ENCODE measurements around the gene PTPRF.

Gene PTPRF

DNA sequence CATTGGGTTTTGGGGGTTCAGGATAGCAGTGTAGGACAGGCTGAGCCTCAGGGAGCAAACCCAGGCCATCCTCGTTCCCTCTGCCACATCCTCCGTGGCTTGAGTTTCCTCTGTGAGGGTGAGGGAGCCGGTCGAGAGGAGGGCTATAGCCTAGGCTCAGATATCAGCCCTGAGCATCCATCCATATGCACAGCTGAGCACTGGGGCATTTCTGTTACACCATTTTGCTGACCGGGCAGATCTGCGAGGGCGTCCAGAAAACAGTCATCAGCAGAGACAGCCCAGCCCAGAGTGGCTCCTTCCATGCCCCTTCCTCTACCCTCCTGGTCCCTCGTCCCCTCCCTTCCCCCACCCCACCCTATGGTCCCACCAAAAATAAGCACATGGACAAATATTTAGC, 53.5 kb downstream of the PTPRF start:
- TF ChIP-seq, protein P1, sequence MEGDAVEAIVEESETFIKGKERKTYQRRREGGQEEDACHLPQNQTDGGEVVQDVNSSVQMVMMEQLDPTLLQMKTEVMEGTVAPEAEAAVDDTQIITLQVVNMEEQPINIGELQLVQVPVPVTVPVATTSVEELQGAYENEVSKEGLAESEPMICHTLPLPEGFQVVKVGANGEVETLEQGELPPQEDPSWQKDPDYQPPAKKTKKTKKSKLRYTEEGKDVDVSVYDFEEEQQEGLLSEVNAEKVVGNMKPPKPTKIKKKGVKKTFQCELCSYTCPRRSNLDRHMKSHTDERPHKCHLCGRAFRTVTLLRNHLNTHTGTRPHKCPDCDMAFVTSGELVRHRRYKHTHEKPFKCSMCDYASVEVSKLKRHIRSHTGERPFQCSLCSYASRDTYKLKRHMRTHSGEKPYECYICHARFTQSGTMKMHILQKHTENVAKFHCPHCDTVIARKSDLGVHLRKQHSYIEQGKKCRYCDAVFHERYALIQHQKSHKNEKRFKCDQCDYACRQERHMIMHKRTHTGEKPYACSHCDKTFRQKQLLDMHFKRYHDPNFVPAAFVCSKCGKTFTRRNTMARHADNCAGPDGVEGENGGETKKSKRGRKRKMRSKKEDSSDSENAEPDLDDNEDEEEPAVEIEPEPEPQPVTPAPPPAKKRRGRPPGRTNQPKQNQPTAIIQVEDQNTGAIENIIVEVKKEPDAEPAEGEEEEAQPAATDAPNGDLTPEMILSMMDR (IDR thresholded peaks at IDR 0.05; ENCODE audit: low read depth, low read length, missing control alignments), result no peak
- H3K4me3 ChIP-seq (ENCODE audit: low read depth, low read length), result no peak overlapping the region
- DNase-seq (ENCODE audit: low read depth), result no peak

DNA sequence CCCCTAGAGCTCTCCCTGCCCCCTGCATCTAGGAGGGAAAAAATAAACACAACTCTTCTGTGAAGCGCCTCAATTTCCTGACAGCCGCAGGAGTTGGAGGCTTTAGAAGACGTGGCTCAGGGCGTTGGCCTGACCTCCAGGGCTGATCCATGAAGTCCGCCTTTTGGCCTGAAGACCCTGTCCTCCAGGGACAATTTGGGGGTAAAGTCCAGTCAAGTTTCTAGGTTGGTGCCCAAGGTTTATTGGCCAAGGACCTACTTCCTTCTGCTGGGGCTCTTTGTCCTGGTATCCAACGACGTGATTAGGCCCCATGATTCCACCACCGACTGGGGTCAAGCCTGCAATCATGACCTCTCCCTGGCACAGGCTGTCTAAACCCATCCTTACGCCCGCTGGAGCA, 54.9 kb downstream of the PTPRF start:
- DNase-seq (ENCODE audit: low read depth), result no peak
- TF ChIP-seq, protein P1 (IDR thresholded peaks at IDR 0.05; ENCODE audit: low read depth, low read length, missing control alignments), result no peak
- H3K4me3 ChIP-seq (ENCODE audit: low read depth, low read length), result no peak overlapping the region

DNA sequence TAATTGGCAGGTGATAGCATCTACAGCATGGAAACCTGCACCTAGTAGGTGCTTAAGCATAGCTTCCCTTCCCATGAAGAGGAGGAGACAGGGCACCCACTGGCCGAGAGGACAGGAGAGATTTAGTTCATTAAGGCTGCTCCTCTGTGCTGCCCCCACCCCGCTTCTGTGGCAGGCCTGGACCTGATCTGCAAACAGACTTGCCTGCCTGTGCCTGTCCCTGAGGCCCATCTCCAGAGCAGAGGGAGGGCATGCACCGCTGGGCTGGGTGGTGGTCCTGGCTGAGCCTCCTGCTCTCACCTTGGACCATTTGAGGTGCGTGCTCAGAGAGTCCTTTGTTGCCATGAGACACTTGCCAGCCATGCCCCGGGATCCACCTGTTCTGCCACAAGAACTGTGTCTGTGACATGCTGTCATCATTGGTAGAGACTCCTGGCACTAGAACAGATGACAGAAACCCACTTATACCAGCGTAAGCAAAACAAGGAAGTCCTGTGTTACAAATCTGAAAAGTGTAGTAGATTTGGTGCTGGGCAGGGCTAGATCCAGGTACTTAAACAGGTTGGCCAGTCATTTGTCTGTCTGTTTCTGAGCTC, 55.6 kb downstream of the PTPRF start:
- no peak overlapping the region for H3K4me3 ChIP-seq (ENCODE audit: low read depth, low read length)
- DNase-seq (ENCODE audit: low read depth), result no peak
- TF ChIP-seq, protein P1 (IDR thresholded peaks at IDR 0.05; ENCODE audit: low read depth, low read length, missing control alignments), result no peak

DNA sequence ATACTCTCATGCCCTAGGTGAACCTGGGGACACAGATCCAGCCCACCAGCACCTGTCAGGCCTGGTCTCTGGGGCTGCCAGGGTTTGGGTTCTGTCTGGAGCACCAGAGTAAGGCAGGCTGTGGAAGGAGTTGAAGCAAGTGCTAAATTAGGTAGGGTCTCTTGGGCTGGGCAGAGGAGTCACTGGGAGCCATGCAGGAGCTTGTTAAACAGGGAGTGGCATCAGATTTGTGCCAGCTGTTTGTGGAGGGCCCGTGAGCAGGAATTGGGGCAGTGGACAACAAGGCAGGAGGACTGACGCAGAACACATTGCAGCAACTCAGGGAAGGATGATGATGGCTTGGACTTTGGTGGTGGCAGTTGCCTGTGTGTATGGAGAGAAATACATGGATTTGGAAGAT, 56.3 kb downstream of the PTPRF start:
- no peak overlapping the region for H3K4me3 ChIP-seq (ENCODE audit: low read depth, low read length)
- TF ChIP-seq, protein P1 (IDR thresholded peaks at IDR 0.05; ENCODE audit: low read depth, low read length, missing control alignments), result no peak
- no peak for DNase-seq (ENCODE audit: low read depth)

DNA sequence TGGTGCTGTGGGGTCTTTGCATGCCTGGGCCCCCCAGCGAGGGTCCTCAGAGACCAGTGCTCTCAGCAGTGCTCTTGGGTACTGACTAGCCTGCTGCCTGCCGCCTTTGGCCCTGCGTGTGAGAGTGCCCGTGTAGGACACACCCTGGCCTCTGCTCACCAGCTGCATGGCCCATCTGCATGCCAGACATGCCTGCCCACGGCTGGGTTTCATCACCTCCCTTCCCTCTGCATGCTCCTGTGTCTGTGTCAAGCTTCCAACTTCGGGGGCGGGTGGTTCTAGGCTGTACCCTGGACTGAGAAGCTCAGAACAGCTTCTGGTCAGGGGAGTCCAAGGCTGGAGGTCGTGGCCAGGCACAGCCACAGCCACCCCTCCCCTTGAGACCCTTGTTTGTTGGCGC, 56.9 kb downstream of the PTPRF start:
- DNase-seq (ENCODE audit: low read depth), result no peak
- TF ChIP-seq, protein P1 (IDR thresholded peaks at IDR 0.05; ENCODE audit: low read depth, low read length, missing control alignments), result no peak
- H3K4me3 ChIP-seq (ENCODE audit: low read depth, low read length), result no peak overlapping the region

DNA sequence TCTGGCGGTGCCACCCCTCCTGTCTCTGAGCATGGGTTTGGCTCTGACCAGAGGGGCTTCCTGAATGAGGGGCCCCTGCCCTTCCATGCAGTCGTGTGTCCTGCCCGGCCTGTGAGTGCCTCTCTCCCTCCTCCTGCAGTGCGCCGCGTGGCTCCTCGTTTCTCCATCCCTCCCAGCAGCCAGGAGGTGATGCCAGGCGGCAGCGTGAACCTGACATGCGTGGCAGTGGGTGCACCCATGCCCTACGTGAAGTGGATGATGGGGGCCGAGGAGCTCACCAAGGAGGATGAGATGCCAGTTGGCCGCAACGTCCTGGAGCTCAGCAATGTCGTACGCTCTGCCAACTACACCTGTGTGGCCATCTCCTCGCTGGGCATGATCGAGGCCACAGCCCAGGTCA, 57.9 kb downstream of the PTPRF start:
- TF ChIP-seq, protein P1 (IDR thresholded peaks at IDR 0.05; ENCODE audit: low read depth, low read length, missing control alignments), result no peak
- no peak overlapping the region for H3K4me3 ChIP-seq (ENCODE audit: low read depth, low read length)
- DNase-seq (ENCODE audit: low read depth), result no peak

DNA sequence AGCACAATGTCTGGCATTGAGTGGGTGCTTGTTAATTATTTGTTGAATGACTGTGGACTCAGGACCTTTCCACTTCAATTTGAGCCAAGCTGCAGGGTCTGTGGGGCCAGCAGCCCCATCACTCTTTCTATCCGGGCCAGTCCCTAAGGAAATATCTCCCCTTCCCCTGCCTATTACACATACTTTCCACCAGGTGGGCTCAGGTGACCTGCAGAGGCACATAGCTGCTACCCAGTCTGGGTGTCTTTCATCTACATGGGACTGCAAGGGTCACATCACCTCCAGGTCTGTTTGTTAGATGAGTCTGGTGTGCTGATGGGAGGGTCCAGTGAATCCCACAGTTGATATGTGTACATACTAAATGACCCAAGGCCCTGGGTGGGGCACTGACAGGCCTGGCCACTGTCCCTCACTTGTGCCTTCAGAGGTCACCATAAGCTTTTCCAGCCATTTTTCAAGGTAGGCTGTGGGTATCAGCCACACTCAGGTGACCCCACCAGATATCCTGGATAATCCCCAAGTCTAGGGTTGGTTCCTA, 59.8 kb downstream of the PTPRF start:
- no peak overlapping the region for H3K4me3 ChIP-seq (ENCODE audit: low read depth, low read length)
- TF ChIP-seq, protein P1 (IDR thresholded peaks at IDR 0.05; ENCODE audit: low read depth, low read length, missing control alignments), result no peak
- DNase-seq (ENCODE audit: low read depth), result no peak
